Right lobe of liver (tissue), 6 donors: ENCODE results near the gene MPST. TPM values are rescaled to one million over a fixed set of nuclear protein-coding genes. Genes with fewer than 3 reads are reported as not detected.

Experiments
- ATAC-seq, 4 donors: fragments of 200-7000 bp; cut with Tn5 transposase; one replicate each; pipeline ENCODE4 v1.9.1; 2020; ENCODE audit warnings: mild to moderate bottlenecking in 4 of 4, moderate library complexity in 4 of 4
- DNase-seq, 3 donors: peaks; one replicate each; pipeline ENCODE4 v3.0.0-alpha.2; 2020
- H3K27ac ChIP-seq, 3 donors: fragments of 200-600 bp; one replicate each; pipeline ENCODE4 v1.8.0; 2022
- H3K27me3 ChIP-seq, 2 donors: fragments of 200-600 bp; one replicate each; pipeline ENCODE4 v1.8.0; 2022
- H3K36me3 ChIP-seq, 4 donors: fragments of 200-600 bp; sonication (generic) in 1 of 4; one replicate each; pipeline versions ENCODE4 v1.5.1 to v1.8.0; 2017 to 2022; ENCODE audit warnings: control low read depth in 1 of 4
- H3K4me1 ChIP-seq, 4 donors: fragments of 200-600 bp; sonication (generic) in 1 of 4; one replicate each; pipeline versions ENCODE4 v1.5.1 to v1.8.0; 2017 to 2022; ENCODE audit warnings: control low read depth in 1 of 4
- H3K4me3 ChIP-seq, 3 donors: fragments of 200-600 bp; one replicate each; pipeline ENCODE4 v1.8.0; 2022
- H3K9me3 ChIP-seq, 4 donors: fragments of 200-600 bp; sonication (generic) in 1 of 4; one replicate each; pipeline versions ENCODE4 v1.5.1 to v1.8.0; 2017 to 2022; ENCODE audit warnings: control low read depth in 1 of 4
- POLR2A ChIP-seq: fragments of 450-650 bp; IDR thresholded peaks from one replicate; pipeline ENCODE4 v1.6.1; 2017; ENCODE audit warnings: antibody characterized with exemption, mild to moderate bottlenecking
- WGBS: methylation state at CpG from one replicate; pipeline ENCODE4 v1.1.6; 2018; ENCODE audit warnings: low coverage, low lambda C conversion rate; ENCODE audit not compliant: insufficient coverage; ENCODE audit errors: missing lambda C conversion rate; 5-methylcytosine and 5-hydroxymethylcytosine counted together
- intact Hi-C, 2 donors: fragments of 100-400 bp; cut with DNase I; formaldehyde crosslinking; loops; one replicate each; pipeline versions ENCODE4 v1.11.2 to v1.14.1; 2022
- total RNA-seq, 6 experiments: library from RNA; depleted of rRNA in 2 of 6; stranded (reverse); fragments of >200 nt in 2 of 6; fragmentation: NEBNext Ultra II Directional in 3 of 6; extraction: Animal tissue kit (Norgen Biotek cat#: 25700) in 3 of 6; gene quantifications; one replicate each; pipeline versions ENCODE4 v1.1.0 to v1.2.4, GENCODE V29; 2016 to 2023
- TF ChIP-seq, protein P1 (sequence below), 4 donors: fragments of 200-600 bp in 3 of 4; fragments of 450-650 bp in 1 of 4; IDR thresholded peaks; one replicate each; pipeline versions ENCODE4 v1.5.1 to v1.8.0; 2016 to 2022; ENCODE audit warnings: antibody characterized with exemption in 4 of 4, mild to moderate bottlenecking in 2 of 4
- donor health status: DM: no; HTN: yes; CAD: no.
- donor health status: DM: no; HTN: no; CAD: no.
- donor health status: DM: no; HTN: no; CAD: no.
- donor health status: DM: no; HTN: yes; CAD: no.
- donor health status: DM: no; HTN: yes; CAD: no.

Gene MPST
- total RNA-seq, 6 experiments from 2014 or later = 153 to 301 (median 214) TPM

DNA sequence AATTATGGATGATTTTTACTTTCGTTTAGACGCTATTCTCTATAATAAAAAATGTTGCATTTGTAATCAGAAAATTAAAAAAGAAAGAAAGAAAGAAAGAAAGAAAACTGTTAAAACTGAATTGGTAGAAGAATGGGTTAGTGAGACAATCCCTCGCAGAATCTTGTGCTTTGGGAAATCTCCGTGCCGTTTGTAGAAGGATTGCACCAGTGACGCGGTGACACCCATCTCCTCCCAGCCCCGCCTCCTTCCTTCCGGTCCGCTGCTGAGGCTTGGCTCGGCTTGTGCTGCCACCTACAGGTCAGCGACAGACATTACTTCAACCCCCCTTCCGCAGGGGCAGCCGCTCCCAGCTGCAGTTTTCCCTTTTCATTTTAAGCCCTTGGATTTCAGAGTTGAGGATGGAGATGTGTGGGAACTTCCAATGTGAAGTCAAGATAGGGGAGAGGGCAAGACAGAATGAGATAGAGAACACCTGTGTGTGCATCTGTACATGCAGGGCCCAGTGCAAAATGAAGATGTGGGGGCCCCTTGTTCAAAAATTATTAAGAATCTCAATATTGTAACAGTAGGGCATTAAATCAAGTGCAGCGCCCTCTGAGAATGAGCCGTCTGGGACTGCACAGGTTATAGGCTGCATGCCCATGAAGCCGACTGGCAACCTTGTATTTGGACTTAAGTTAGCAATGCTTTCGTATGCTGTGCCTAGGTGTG, 41.4 kb upstream of the MPST start:
- H3K36me3 ChIP-seq = no peaks in the 10 kb centered on the region
- intact Hi-C loops = loop anchor here (10.0 kb wide), 3 partner anchors 103 to 193 kb away; no protein-coding TSS in a partner anchor
- DNase-seq (peak; percentile 90 to 93 (median 92)), ATAC-seq (peak; percentile 99 to 100 (median 100))
- H3K4me1 ChIP-seq = peaks cover 0 to 6% (median 0%) of the 10 kb centered on the region in 4 donors
- no peaks in the 10 kb centered on the region for H3K27me3 ChIP-seq
- H3K27ac ChIP-seq = peak overlapping the region in 1 of 3 donors; percentile 16
- WGBS = 6% methylated on average over 18 of the region's 18 CpGs
- no peaks in the 10 kb centered on the region for H3K9me3 ChIP-seq
- peak overlapping the region; percentile 17 to 44 (median 27) for H3K4me3 ChIP-seq
- TF ChIP-seq, protein P1, sequence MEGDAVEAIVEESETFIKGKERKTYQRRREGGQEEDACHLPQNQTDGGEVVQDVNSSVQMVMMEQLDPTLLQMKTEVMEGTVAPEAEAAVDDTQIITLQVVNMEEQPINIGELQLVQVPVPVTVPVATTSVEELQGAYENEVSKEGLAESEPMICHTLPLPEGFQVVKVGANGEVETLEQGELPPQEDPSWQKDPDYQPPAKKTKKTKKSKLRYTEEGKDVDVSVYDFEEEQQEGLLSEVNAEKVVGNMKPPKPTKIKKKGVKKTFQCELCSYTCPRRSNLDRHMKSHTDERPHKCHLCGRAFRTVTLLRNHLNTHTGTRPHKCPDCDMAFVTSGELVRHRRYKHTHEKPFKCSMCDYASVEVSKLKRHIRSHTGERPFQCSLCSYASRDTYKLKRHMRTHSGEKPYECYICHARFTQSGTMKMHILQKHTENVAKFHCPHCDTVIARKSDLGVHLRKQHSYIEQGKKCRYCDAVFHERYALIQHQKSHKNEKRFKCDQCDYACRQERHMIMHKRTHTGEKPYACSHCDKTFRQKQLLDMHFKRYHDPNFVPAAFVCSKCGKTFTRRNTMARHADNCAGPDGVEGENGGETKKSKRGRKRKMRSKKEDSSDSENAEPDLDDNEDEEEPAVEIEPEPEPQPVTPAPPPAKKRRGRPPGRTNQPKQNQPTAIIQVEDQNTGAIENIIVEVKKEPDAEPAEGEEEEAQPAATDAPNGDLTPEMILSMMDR (IDR thresholded peaks at IDR 0.05) = peak; percentile 92 to 97 (median 96)
- no peak for TF ChIP-seq POLR2A

DNA sequence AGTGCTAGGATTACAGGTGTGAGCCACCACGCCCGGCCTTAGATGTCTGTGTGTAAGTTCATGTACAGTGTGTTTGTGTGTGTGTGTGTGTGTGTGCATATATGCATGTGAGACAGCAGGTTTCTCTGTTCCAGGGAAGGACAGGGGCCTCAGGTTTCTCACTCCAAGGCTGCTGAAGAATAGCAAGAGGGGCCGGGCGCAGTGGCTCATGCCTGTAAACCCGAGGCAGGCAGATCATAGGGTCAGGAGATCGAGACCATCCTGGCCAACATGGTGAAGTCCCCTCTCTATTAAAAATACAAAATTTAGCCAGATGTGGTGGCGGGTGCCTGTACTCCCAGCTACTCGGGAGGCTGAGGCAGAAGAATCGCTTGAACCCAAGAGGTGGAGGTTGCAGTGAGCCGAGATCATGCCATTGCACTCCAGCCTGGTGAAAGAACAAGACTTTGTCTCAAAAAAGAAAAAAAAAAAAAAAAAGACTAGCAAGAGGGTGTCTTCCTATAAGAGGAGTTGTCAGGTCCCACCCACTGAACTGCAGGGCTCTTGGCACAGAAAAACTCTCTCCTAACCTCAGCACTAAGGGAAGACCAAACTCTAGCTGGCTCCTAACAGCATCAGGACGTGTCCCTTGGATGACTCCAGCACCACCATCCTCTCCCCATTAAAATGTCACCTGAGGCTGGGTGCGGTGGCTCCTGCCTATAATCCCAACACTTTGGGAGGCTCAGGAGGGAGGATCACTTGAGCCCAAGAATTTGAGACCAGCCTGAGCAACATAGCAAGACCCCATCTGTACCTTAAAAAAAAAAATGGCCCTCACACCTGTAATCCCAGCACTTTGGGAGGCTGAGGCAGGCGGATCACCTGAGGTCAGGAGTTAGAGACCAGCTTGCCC, 40.3 kb upstream of the MPST start:
- intact Hi-C loops = loop anchor here (10.0 kb wide), 3 partner anchors 104 to 194 kb away; no protein-coding TSS in a partner anchor
- H3K36me3 ChIP-seq = no peaks in the 10 kb centered on the region
- no peak for ATAC-seq

DNA sequence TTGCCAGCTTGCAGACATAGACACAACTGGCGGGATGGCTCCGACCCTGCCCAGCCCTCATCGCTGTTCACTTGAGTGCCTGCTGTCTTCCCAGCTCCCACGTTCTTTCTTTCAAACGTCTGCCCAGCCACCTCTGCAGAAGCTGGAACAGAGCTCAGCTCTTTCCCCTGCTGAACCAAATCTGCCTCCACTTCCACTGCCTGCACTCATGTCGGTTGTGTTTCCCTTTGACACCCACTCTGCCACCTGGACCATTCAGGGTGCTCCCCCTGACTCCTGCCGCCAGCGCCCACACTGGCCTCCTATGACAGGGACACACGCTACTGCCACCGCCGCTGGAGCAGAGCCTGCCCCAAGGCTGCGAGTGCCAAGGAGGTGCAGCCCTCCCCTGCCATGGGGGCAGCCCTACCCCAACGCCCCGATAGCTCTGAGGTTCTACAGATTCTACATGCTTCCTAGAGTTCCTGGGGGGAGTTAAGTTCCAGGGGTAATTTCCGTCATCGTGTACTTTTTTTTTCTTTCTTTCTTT, 38.2 kb upstream of the MPST start:
- no peak overlapping the region for H3K4me3 ChIP-seq
- H3K27me3 ChIP-seq = no peaks in the 10 kb centered on the region
- no peaks in the 10 kb centered on the region for H3K36me3 ChIP-seq
- H3K9me3 ChIP-seq = peaks cover 0 to 8% (median 3%) of the 10 kb centered on the region in 4 donors
- WGBS = 80% methylated on average over 7 of the region's 16 CpGs
- no peak for ATAC-seq
- intact Hi-C loops = no loop called here
- TF ChIP-seq, protein P1 (IDR thresholded peaks at IDR 0.05) = no peak
- TF ChIP-seq POLR2A = no peak
- no peak for DNase-seq
- peaks cover 0 to 6% (median 0%) of the 10 kb centered on the region in 4 donors for H3K4me1 ChIP-seq
- H3K27ac ChIP-seq = no peak overlapping the region

More for the DNA sequence above, 40.3 kb upstream of the MPST start:
- H3K9me3 ChIP-seq = no peaks in the 10 kb centered on the region
- no peak overlapping the region for H3K27ac ChIP-seq
- WGBS = 84% methylated on average over 10 of the region's 13 CpGs
- H3K4me3 ChIP-seq = no peak overlapping the region
- no peaks in the 10 kb centered on the region for H3K27me3 ChIP-seq
- TF ChIP-seq, protein P1 (IDR thresholded peaks at IDR 0.05) = no peak
- no peak for TF ChIP-seq POLR2A
- H3K4me1 ChIP-seq = peaks cover 0 to 6% (median 0%) of the 10 kb centered on the region in 4 donors
- DNase-seq = no peak

DNA sequence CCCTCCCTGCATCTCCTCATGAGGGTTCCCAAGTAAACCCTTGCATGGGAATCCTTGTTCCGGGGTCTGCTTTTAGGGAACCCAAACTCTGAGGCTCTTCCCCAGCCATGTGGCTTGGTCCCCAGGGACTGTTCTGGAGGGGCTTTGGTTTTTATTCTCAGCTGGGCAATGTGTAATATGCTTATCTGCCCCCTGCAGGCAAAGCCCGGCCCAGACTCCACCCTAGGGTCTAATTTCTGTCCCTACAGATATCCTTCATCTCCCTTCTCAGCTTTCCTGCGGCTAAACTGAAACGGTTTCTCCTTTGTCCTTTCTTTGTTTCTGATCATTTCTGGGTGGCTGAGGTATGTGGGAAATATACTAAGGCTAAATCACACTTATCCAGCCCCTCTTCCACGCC, 37.4 kb upstream of the MPST start:
- ATAC-seq (no peak), DNase-seq (no peak)
- 69% methylated on average over 5 of the region's 5 CpGs for WGBS
- Histone ChIP-seq H3K4me3 (no peak overlapping the region), H3K27me3 (no peaks in the 10 kb centered on the region), H3K4me1 (peaks cover 0 to 6% (median 0%) of the 10 kb centered on the region in 4 donors), H3K27ac (no peak overlapping the region), H3K9me3 (peaks cover 0 to 12% (median 6%) of the 10 kb centered on the region in 4 donors), H3K36me3 (no peaks in the 10 kb centered on the region)
- intact Hi-C loops = no loop called here
- no peak for TF ChIP-seq POLR2A
- TF ChIP-seq, protein P1 (IDR thresholded peaks at IDR 0.05) = no peak
